Measurements from ENCODE around the gene DYNLT2.

Gene DYNLT2

GRCh38 chr6:169751242-169752073, at the start of gene DYNLT2, which contains the start of gene ERMARD:
TSS of gene DYNLT2 (minus strand) at chr6:169751572. CDS start at chr6:169751458, 114 bp downstream.
TSS of gene ERMARD (plus strand) at chr6:169751622. CDS start at chr6:169751658, 36 bp downstream.
- FAIRE-seq, result no peak

- FAIRE-seq, result no peak
These were observed 49.5 kb upstream of the DYNLT2 start for GRCh38 chr6:169800668-169801395.

GRCh38 chr6:169800116-169800667, 48.8 kb upstream of the DYNLT2 start:
- no peak for FAIRE-seq

GRCh38 chr6:169799474-169799926, 48.1 kb upstream of the DYNLT2 start:
- FAIRE-seq, result no peak

- FAIRE-seq, result no peak
These were observed 47.5 kb upstream of the DYNLT2 start for GRCh38 chr6:169798764-169799473.

GRCh38 chr6:169795196-169795595, 43.8 kb upstream of the DYNLT2 start:
- FAIRE-seq, result no peak

GRCh38 chr6:169794317-169795055, 43.1 kb upstream of the DYNLT2 start:
- no peak for FAIRE-seq

- FAIRE-seq, result no peak
These were observed 42.0 kb upstream of the DYNLT2 start for GRCh38 chr6:169793408-169793807.

GRCh38 chr6:169792306-169793015, 41.1 kb upstream of the DYNLT2 start:
- no peak for FAIRE-seq

- no peak for FAIRE-seq
These were observed 40.4 kb upstream of the DYNLT2 start for GRCh38 chr6:169791721-169792131.

- FAIRE-seq, result no peak
These were observed 38.9 kb upstream of the DYNLT2 start for GRCh38 chr6:169789944-169790927.

- no peak for FAIRE-seq
These were observed 38.0 kb upstream of the DYNLT2 start for GRCh38 chr6:169789146-169789943.

GRCh38 chr6:169788809-169789145, 37.4 kb upstream of the DYNLT2 start:
- no peak for FAIRE-seq

- FAIRE-seq, result no peak
These were observed 36.4 kb upstream of the DYNLT2 start for GRCh38 chr6:169787797-169788196.

GRCh38 chr6:169786349-169786748, 35.0 kb upstream of the DYNLT2 start:
- FAIRE-seq, result no peak

GRCh38 chr6:169785566-169785965, 34.2 kb upstream of the DYNLT2 start:
- no peak for FAIRE-seq

GRCh38 chr6:169784821-169785340, 33.5 kb upstream of the DYNLT2 start:
- no peak for FAIRE-seq

- no peak for FAIRE-seq
These were observed 32.8 kb upstream of the DYNLT2 start for GRCh38 chr6:169783971-169784820.

Data from TTC549 (cell line).